ENCODE measurements around the gene BMP4. TPM values are rescaled to one million over a fixed set of nuclear protein-coding genes. Genes with fewer than 3 reads are reported as not detected.
A peak's percentile ranks its signal among the peaks of the same experiment; 100 is the strongest.
"Not testable (repeated sequence)": the region's sequence is repeated elsewhere in the genome, so short reads cannot be mapped to it uniquely, and the experiment has no call there.

The BMP4 gene
- polyA plus RNA-seq (2013, experiment 1 of 4) = 64.6 TPM
- 53.2 TPM for polyA plus RNA-seq (2013, experiment 2 of 4)
- polyA plus RNA-seq (2013, experiment 3 of 4) = 50.4 TPM
- 62.6 TPM for polyA plus RNA-seq (2013, experiment 4 of 4)

GRCh38 chr14:53956427-53957201 is at the start of gene BMP4:
Gene BMP4 (minus strand): TSS chr14:53956825. CDS start chr14:53952222, 4,603 bp downstream.
- no peaks in the 10 kb centered on the region for H3K36me3 ChIP-seq (ENCODE audit: control insufficient read depth, insufficient read depth, low read length)
- H3K27me3 ChIP-seq (ENCODE audit: control insufficient read depth, insufficient read depth, low read length, poor library complexity, severe bottlenecking) = peaks cover 79% of the 10 kb centered on the region
- WGBS, 2 experiments = 1 to 2% methylated on average over 45 of the region's 45 CpGs
- peak within 1 kb of the TSS; percentile 61 for H3K4me3 ChIP-seq (ENCODE audit: insufficient read depth, low read depth, low read length)
- H3K9me3 ChIP-seq (ENCODE audit: control insufficient read depth, low read length) = no peaks in the 10 kb centered on the region
- H3K27ac ChIP-seq (ENCODE audit: insufficient read depth, low read depth, low read length, poor library complexity, severe bottlenecking) = no peak within 1 kb of the TSS
- H3K4me1 ChIP-seq (ENCODE audit: control insufficient read depth, insufficient read depth, low read length) = peaks cover 12% of the 10 kb centered on the region

DNA sequence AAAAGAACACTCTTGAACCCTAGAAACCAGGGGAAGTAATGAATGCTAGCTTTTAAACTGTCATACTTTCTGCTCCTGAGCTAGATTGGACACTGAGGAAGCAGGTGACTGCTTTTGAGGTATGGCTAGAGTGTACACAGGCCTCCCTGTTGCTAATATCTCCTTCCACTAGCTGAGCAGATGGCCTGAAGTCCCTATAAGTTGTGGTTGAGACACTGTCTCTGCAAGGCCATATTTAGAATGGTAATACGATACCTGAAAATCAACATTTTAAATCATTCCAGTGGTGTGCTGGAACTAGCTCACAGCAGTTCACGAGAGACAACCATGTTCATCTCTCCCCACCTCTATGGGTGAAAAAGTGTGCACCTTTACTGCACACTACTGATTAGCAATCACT is 46.4 kb upstream of the BMP4 start:
- Histone ChIP-seq H3K9me3 (ENCODE audit: control insufficient read depth, low read length) (no peaks in the 10 kb centered on the region), H3K36me3 (ENCODE audit: control insufficient read depth, insufficient read depth, low read length) (no peaks in the 10 kb centered on the region), H3K4me1 (ENCODE audit: control insufficient read depth, insufficient read depth, low read length) (no peaks in the 10 kb centered on the region), H3K27me3 (ENCODE audit: control insufficient read depth, insufficient read depth, low read length, poor library complexity, severe bottlenecking) (no peaks in the 10 kb centered on the region), H3K27ac (ENCODE audit: insufficient read depth, low read depth, low read length, poor library complexity, severe bottlenecking) (no peak overlapping the region), H3K4me3 (ENCODE audit: insufficient read depth, low read depth, low read length) (no peak overlapping the region)
- WGBS, 2 experiments = 96 to 100% methylated on average over 2 of the region's 2 CpGs

DNA sequence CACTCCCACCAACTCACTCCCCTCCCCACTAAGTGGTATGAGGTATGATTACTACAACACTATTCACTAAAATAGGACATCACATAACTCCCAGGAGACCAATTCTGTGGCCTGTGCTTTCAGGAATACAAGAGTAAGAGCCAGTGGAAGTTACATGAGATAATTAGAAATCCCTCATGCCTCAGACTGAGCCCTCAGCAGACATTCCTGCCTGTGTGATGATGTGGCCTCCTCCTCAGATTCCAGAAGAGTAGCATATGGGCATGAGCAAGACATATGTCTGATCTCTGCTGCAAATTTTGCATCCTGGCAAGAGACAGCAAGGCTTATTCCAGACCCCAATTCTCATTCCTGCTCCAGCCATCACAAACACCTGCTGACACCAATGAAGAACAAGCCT is 46.0 kb upstream of the BMP4 start:
- no peaks in the 10 kb centered on the region for H3K27me3 ChIP-seq (ENCODE audit: control insufficient read depth, insufficient read depth, low read length, poor library complexity, severe bottlenecking)
- no peaks in the 10 kb centered on the region for H3K4me1 ChIP-seq (ENCODE audit: control insufficient read depth, insufficient read depth, low read length)
- no peak overlapping the region for H3K27ac ChIP-seq (ENCODE audit: insufficient read depth, low read depth, low read length, poor library complexity, severe bottlenecking)
- no peak overlapping the region for H3K4me3 ChIP-seq (ENCODE audit: insufficient read depth, low read depth, low read length)
- no peaks in the 10 kb centered on the region for H3K9me3 ChIP-seq (ENCODE audit: control insufficient read depth, low read length)
- H3K36me3 ChIP-seq (ENCODE audit: control insufficient read depth, insufficient read depth, low read length) = no peaks in the 10 kb centered on the region

DNA sequence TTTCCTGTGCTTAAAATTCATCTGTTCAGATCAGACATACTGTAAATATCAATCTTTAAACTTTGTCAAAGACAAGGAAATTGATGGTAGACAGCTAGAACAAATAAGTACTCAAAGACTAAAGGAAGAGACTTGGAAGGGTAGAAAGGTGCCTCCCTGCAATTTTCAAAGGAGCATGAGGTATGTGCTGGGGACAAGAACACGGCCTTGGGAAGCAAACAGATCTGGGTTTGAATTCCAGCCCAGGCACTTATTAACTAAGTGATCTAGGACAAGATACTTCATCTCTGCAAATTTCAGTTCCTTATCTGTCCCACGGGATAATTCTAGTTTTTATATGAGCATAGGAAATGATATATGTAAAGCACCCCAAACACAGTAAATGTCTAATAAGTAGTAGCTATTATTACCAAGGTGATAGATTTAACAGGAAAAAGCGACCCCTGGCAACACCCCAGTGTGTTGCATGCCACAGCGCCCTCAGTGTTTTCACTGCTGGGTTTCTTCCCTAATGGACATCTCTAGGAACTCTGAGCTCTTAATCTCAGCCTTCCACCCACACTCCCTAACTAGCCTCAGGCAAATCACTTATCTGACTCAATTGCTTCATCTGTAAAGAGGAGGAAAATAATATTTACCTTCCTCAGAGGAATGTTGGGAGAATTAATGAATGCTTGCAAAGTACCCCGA is 44.7 kb upstream of the BMP4 start:
- 68 to 72% methylated on average over 3 to 4 of the region's 5 CpGs for WGBS, 2 experiments
- no peaks in the 10 kb centered on the region for H3K27me3 ChIP-seq (ENCODE audit: control insufficient read depth, insufficient read depth, low read length, poor library complexity, severe bottlenecking)
- no peaks in the 10 kb centered on the region for H3K4me1 ChIP-seq (ENCODE audit: control insufficient read depth, insufficient read depth, low read length)
- H3K36me3 ChIP-seq (ENCODE audit: control insufficient read depth, insufficient read depth, low read length) = no peaks in the 10 kb centered on the region
- H3K27ac ChIP-seq (ENCODE audit: insufficient read depth, low read depth, low read length, poor library complexity, severe bottlenecking) = no peak overlapping the region
- no peaks in the 10 kb centered on the region for H3K9me3 ChIP-seq (ENCODE audit: control insufficient read depth, low read length)
- H3K4me3 ChIP-seq (ENCODE audit: insufficient read depth, low read depth, low read length) = no peak overlapping the region

GRCh38 chr14:54000341-54000811 is 43.8 kb upstream of the BMP4 start:
- WGBS, 2 experiments = 94 to 100% methylated on average over 1 of the region's 1 CpG
- H3K4me1 ChIP-seq (ENCODE audit: control insufficient read depth, insufficient read depth, low read length) = no peaks in the 10 kb centered on the region
- H3K4me3 ChIP-seq (ENCODE audit: insufficient read depth, low read depth, low read length) = no peak overlapping the region
- H3K27ac ChIP-seq (ENCODE audit: insufficient read depth, low read depth, low read length, poor library complexity, severe bottlenecking) = no peak overlapping the region
- no peaks in the 10 kb centered on the region for H3K27me3 ChIP-seq (ENCODE audit: control insufficient read depth, insufficient read depth, low read length, poor library complexity, severe bottlenecking)
- H3K36me3 ChIP-seq (ENCODE audit: control insufficient read depth, insufficient read depth, low read length) = no peaks in the 10 kb centered on the region
- no peaks in the 10 kb centered on the region for H3K9me3 ChIP-seq (ENCODE audit: control insufficient read depth, low read length)

- Histone ChIP-seq H3K27ac (ENCODE audit: insufficient read depth, low read depth, low read length, poor library complexity, severe bottlenecking) (no peak overlapping the region), H3K9me3 (ENCODE audit: control insufficient read depth, low read length) (no peaks in the 10 kb centered on the region), H3K4me1 (ENCODE audit: control insufficient read depth, insufficient read depth, low read length) (no peaks in the 10 kb centered on the region), H3K36me3 (ENCODE audit: control insufficient read depth, insufficient read depth, low read length) (no peaks in the 10 kb centered on the region), H3K4me3 (ENCODE audit: insufficient read depth, low read depth, low read length) (no peak overlapping the region), H3K27me3 (ENCODE audit: control insufficient read depth, insufficient read depth, low read length, poor library complexity, severe bottlenecking) (no peaks in the 10 kb centered on the region)
- WGBS, 2 experiments = 70 to 86% methylated on average over 5 of the region's 5 CpGs
Observed at GRCh38 chr14:53999061-53999488, 42.5 kb upstream of the BMP4 start.

DNA sequence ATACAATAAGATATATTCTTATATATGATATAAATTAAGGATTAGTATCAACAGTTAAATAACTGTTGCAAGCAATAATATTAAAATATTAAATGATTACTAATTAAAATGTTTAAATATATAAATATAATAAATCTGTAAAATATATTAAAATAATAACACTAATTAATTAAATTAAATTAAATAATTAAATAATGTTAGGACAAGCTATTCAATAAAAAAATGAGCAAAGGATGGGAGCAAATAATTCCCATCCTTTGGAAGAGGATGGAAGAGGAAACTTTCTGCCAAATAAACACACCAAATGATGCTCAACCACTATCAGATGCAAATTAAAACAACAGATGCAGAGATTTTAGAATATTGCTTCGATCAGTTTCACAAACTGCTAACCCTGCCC is 39.4 kb upstream of the BMP4 start:
- H3K9me3 ChIP-seq (ENCODE audit: control insufficient read depth, low read length) = no peaks in the 10 kb centered on the region
- 89 to 100% methylated on average over 1 of the region's 1 CpG for WGBS, 2 experiments
- no peaks in the 10 kb centered on the region for H3K36me3 ChIP-seq (ENCODE audit: control insufficient read depth, insufficient read depth, low read length)
- H3K4me1 ChIP-seq (ENCODE audit: control insufficient read depth, insufficient read depth, low read length) = no peaks in the 10 kb centered on the region
- H3K4me3 ChIP-seq (ENCODE audit: insufficient read depth, low read depth, low read length) = no peak overlapping the region
- no peak overlapping the region for H3K27ac ChIP-seq (ENCODE audit: insufficient read depth, low read depth, low read length, poor library complexity, severe bottlenecking)
- no peaks in the 10 kb centered on the region for H3K27me3 ChIP-seq (ENCODE audit: control insufficient read depth, insufficient read depth, low read length, poor library complexity, severe bottlenecking)

- no peaks in the 10 kb centered on the region for H3K9me3 ChIP-seq (ENCODE audit: control insufficient read depth, low read length)
- H3K4me1 ChIP-seq (ENCODE audit: control insufficient read depth, insufficient read depth, low read length) = no peaks in the 10 kb centered on the region
- H3K27me3 ChIP-seq (ENCODE audit: control insufficient read depth, insufficient read depth, low read length, poor library complexity, severe bottlenecking) = no peaks in the 10 kb centered on the region
- no peak overlapping the region for H3K4me3 ChIP-seq (ENCODE audit: insufficient read depth, low read depth, low read length)
- WGBS, 2 experiments = 85 to 89% methylated on average over 3 to 6 of the region's 6 CpGs
- H3K36me3 ChIP-seq (ENCODE audit: control insufficient read depth, insufficient read depth, low read length) = no peaks in the 10 kb centered on the region
- no peak overlapping the region for H3K27ac ChIP-seq (ENCODE audit: insufficient read depth, low read depth, low read length, poor library complexity, severe bottlenecking)
Observed at GRCh38 chr14:53993920-53994607, 37.4 kb upstream of the BMP4 start.

DNA sequence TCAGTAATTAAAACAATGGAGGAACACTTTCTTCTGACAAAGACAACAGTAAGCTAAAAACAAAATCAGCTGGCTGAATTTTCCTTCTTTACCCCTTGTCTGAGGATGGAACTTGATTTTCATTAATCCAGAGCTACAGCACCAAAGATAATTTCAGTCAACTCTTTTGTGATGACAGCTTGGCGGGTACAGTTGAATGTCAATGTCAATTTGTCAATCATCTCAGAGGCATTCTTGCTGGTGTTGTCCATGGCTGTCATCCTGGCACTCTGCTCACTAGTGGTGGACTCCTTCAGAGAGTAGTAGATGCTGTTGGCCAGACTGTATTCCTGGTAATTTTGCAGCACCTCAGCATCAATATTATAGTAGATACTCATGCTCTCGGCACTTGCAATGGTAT is 34.4 kb upstream of the BMP4 start:
- no peak overlapping the region for H3K27ac ChIP-seq (ENCODE audit: insufficient read depth, low read depth, low read length, poor library complexity, severe bottlenecking)
- no peak overlapping the region for H3K4me3 ChIP-seq (ENCODE audit: insufficient read depth, low read depth, low read length)
- no peaks in the 10 kb centered on the region for H3K9me3 ChIP-seq (ENCODE audit: control insufficient read depth, low read length)
- H3K36me3 ChIP-seq (ENCODE audit: control insufficient read depth, insufficient read depth, low read length) = no peaks in the 10 kb centered on the region
- H3K4me1 ChIP-seq (ENCODE audit: control insufficient read depth, insufficient read depth, low read length) = no peaks in the 10 kb centered on the region
- 66 to 94% methylated on average over 2 of the region's 2 CpGs for WGBS, 2 experiments
- no peaks in the 10 kb centered on the region for H3K27me3 ChIP-seq (ENCODE audit: control insufficient read depth, insufficient read depth, low read length, poor library complexity, severe bottlenecking)

DNA sequence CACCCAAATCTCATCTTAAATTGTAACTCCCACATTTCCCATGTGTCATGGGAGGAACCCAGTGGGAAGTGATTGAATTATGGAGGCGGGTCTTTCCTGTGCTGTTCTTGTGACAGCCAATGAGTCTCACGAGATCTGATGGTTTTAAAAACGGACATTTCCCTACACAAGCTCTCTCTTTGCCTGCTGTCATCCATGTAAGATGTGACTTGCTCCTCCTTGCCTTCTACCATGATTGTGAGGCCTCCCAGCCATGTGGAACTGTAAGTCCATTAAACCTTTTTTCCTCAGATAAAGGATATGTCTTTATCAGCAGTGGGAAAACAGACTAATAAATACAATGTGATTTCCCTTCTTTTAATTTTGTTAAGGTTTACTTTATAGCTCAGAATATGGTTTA is 30.1 kb upstream of the BMP4 start:
- H3K9me3 ChIP-seq (ENCODE audit: control insufficient read depth, low read length); H3K4me3 ChIP-seq (ENCODE audit: insufficient read depth, low read depth, low read length); H3K27ac ChIP-seq (ENCODE audit: insufficient read depth, low read depth, low read length, poor library complexity, severe bottlenecking); H3K27me3 ChIP-seq (ENCODE audit: control insufficient read depth, insufficient read depth, low read length, poor library complexity, severe bottlenecking); H3K4me1 ChIP-seq (ENCODE audit: control insufficient read depth, insufficient read depth, low read length); H3K36me3 ChIP-seq (ENCODE audit: control insufficient read depth, insufficient read depth, low read length): not testable (repeated sequence)
- 81 to 93% methylated on average over 3 of the region's 3 CpGs for WGBS, 2 experiments
